Fibroblast of mammary gland (primary cell): ENCODE data around the gene FBXL7.
"Not testable (repeated sequence)": the region's sequence is repeated elsewhere in the genome, so short reads cannot be mapped to it uniquely, and the experiment has no call there.

Experiments
- DNase-seq: peaks from one replicate; pipeline ENCODE4 v3.0.0-alpha.2; 2010; ENCODE audit warnings: low read depth
- H3K4me3 ChIP-seq: 2 replicates; pipeline ENCODE4 v1.5.1; 2011; ENCODE audit warnings: low read depth, mild to moderate bottlenecking, low read length, moderate library complexity; ENCODE audit not compliant: control insufficient read depth
- CTCF ChIP-seq: conservative IDR thresholded peaks from 2 replicates; pipeline ENCODE4 v1.5.1; 2011; ENCODE audit warnings: low read depth, low read length, inconsistent platforms; ENCODE audit not compliant: control insufficient read depth, insufficient read depth

Gene FBXL7

GRCh38 chr5:15864536-15865215 lies 364.7 kb downstream of the FBXL7 start:
- DNase-seq, result no peak
- TF ChIP-seq CTCF, result no peak
- no peak overlapping the region for H3K4me3 ChIP-seq

- not testable (repeated sequence) for DNase-seq
Observed at GRCh38 chr5:15872259-15872658, 372.3 kb downstream of the FBXL7 start.

GRCh38 chr5:15877914-15878313 lies 377.9 kb downstream of the FBXL7 start:
- H3K4me3 ChIP-seq, result no peak overlapping the region
- TF ChIP-seq CTCF, result no peak
- no peak for DNase-seq

More at GRCh38 chr5:15872259-15872658, 372.3 kb downstream of the FBXL7 start:
- H3K4me3 ChIP-seq, result not testable (repeated sequence)

GRCh38 chr5:15880201-15880600 lies 380.2 kb downstream of the FBXL7 start:
- no peak overlapping the region for H3K4me3 ChIP-seq
- no peak for DNase-seq
- TF ChIP-seq CTCF, result no peak

- TF ChIP-seq CTCF, result no peak
- peak; percentile 46 for DNase-seq
Observed at GRCh38 chr5:15885156-15885555, 385.2 kb downstream of the FBXL7 start.

GRCh38 chr5:15886156-15886555 lies 386.2 kb downstream of the FBXL7 start:
- no peak for TF ChIP-seq CTCF
- DNase-seq, result no peak
- H3K4me3 ChIP-seq, result no peak overlapping the region

More at GRCh38 chr5:15885156-15885555, 385.2 kb downstream of the FBXL7 start:
- H3K4me3 ChIP-seq, result no peak overlapping the region

- TF ChIP-seq CTCF, result no peak
- no peak for DNase-seq
- no peak overlapping the region for H3K4me3 ChIP-seq
Observed at GRCh38 chr5:15887093-15887492, 387.1 kb downstream of the FBXL7 start.
